GM23248 (cell line): ENCODE measurements around the gene SPEN.

ENCODE experiments used
- EZH2 ChIP-seq: fragments of 200-600 bp; sonication (generic); IDR thresholded peaks from 2 replicates; pipeline ENCODE4 v1.6.1; 2018; ENCODE audit warnings: antibody characterized with exemption, mild to moderate bottlenecking; ENCODE audit not compliant: insufficient read depth, poor library complexity, severe bottlenecking
- EZH2phosphoT487 ChIP-seq: fragments of 200-600 bp; sonication (generic); IDR thresholded peaks from 2 replicates; pipeline ENCODE4 v1.6.1; 2018; ENCODE audit warnings: antibody characterized with exemption, moderate library complexity, mild to moderate bottlenecking, low read depth; ENCODE audit not compliant: insufficient read depth

GRCh38 chr1:15834406-15835204 is 12.9 kb upstream of the SPEN start:
- TF ChIP-seq EZH2 (no peak), EZH2phosphoT487 (no peak)
